Raji (cell line): Measurements from ENCODE around the gene MFSD2B.

ENCODE experiments used
- POLR2A ChIP-seq: IDR thresholded peaks from 2 replicates; pipeline ENCODE4 v1.6.1; 2011; ENCODE audit warnings: low read depth, low read length, control low read depth; ENCODE audit not compliant: insufficient read depth

MFSD2B gene, protein sequence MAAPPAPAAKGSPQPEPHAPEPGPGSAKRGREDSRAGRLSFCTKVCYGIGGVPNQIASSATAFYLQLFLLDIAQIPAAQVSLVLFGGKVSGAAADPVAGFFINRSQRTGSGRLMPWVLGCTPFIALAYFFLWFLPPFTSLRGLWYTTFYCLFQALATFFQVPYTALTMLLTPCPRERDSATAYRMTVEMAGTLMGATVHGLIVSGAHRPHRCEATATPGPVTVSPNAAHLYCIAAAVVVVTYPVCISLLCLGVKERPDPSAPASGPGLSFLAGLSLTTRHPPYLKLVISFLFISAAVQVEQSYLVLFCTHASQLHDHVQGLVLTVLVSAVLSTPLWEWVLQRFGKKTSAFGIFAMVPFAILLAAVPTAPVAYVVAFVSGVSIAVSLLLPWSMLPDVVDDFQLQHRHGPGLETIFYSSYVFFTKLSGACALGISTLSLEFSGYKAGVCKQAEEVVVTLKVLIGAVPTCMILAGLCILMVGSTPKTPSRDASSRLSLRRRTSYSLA

DNA sequence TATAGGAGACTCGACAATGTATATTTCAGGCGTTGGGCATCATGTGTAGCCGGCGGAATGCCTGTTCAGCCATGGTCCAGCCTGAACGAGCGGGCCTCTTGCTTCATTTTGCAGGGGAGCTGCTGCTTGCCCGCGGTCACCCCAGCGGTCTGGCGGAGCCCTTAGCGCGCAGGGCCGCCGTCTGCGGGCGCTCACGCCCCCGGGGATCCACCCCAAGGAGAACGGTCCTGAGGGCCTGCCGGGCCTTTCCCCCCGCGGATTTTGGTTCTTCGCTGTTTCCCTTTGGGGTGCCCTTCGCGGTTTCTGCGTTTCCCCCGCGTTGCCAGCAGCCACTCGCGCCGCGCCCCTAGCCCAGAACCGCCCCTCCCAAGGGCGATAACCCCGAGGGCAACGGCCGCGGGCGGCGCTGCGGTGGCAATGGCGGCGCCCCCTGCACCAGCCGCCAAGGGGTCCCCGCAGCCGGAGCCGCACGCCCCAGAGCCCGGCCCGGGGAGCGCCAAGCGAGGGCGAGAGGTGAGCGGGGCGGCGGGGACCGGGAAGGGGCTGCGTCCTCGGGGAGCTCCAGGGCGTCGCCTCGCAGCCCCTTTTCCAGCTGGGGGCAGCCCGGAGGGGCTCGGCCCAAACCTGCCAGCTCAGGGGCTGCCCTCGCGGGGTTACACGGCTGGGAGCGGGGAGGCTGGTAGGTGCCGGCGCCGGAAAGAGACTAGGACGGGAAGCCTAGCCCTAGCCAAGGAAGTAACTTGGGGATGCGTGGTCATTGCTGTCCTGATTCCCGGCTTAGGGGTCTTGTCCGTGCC lies at the start of gene MFSD2B:
Gene MFSD2B, plus strand, starts transcription at position 406 of the 797 bp plus-strand sequence. Its CDS starts 12 bp downstream, at position 418.
- no peak for TF ChIP-seq POLR2A

GRCh38 chr2:23967846-23968245 lies 42.0 kb upstream of the MFSD2B start:
- no peak for TF ChIP-seq POLR2A

GRCh38 chr2:23976883-23977282 lies 33.0 kb upstream of the MFSD2B start:
- no peak for TF ChIP-seq POLR2A

DNA sequence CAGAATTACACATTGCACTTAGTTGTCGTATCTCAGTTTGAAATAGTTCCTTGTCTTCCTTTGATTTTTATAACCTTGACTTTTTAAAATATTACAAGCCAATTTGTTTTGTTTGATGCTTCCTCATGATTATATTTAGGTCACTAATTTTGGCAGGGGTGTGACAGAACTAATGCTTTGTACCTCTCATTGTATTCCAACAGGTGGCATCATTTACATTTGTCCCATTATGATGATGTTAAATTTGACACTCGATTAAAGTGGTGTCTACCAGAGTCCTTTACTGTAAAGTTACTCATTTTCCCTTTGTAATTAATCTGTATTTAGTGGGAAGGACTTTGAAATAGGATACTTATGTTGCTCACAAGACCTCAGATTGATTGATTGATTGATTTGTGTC lies 21.5 kb upstream of the MFSD2B start:
- TF ChIP-seq POLR2A, result no peak

DNA sequence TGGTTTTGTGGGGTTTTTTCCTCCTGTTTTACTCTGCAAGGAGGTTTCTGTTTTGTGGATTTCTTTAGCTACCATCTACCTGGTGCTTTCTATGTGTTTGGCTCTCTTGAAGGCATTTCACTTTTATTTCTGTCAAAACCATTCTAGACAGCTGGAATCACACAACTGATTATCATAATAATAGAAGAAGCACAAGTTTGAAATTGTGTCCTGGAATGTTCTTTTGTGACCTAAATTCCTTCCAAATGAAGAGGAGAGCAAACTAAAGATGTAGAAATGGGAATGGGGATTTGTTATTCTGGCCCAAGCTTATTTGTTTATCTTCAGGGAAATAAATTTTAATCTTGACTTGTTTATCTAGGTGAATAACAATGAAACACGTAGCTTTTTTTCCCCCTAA lies 17.0 kb upstream of the MFSD2B start:
- no peak for TF ChIP-seq POLR2A

GRCh38 chr2:23993736-23994269 lies 16.1 kb upstream of the MFSD2B start:
- no peak for TF ChIP-seq POLR2A

GRCh38 chr2:23994567-23994966 lies 15.3 kb upstream of the MFSD2B start:
- no peak for TF ChIP-seq POLR2A

DNA sequence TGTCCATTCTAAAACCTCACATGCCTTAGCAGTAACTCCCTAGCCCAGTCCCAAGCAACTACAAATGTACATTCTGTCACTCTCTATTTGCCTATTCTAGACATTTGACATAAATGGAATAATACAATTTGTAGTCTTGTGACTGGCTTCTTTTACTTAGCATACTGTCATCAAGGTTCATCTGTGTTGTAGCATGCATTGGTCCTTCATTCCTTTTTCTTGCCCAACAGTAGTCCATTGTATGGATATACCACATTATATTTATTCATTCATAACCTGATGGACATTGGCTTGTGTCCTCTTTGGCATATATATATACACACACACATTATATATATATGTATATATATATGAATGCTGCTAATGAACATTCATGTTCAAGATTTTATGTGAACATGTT lies 2.2 kb upstream of the MFSD2B start:
- TF ChIP-seq POLR2A, result no peak

GRCh38 chr2:24008672-24009366 lies 1.1 kb upstream of the MFSD2B start:
- no peak for TF ChIP-seq POLR2A

DNA sequence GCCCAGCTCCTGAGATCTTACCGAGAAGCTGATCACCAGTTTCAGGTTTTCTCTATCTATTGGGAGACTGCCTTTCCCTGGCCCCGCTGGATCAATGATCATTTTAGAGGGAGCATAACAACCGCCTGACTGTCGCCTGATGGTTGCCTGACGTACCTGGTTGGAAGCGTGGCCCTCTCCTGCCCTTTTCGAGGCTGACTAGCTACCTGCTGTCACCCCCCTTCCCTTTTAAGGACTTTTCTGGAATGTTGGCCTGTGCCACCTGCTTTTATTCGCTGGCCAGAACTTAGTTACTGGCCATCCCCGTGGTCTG lies 562 bp upstream of the MFSD2B start:
- no peak for TF ChIP-seq POLR2A

- no peak for TF ChIP-seq POLR2A
Observed at GRCh38 chr2:24010477-24011249, 778 bp downstream of the MFSD2B start.

GRCh38 chr2:24011250-24012104 lies 1.6 kb downstream of the MFSD2B start:
- TF ChIP-seq POLR2A, result no peak

DNA sequence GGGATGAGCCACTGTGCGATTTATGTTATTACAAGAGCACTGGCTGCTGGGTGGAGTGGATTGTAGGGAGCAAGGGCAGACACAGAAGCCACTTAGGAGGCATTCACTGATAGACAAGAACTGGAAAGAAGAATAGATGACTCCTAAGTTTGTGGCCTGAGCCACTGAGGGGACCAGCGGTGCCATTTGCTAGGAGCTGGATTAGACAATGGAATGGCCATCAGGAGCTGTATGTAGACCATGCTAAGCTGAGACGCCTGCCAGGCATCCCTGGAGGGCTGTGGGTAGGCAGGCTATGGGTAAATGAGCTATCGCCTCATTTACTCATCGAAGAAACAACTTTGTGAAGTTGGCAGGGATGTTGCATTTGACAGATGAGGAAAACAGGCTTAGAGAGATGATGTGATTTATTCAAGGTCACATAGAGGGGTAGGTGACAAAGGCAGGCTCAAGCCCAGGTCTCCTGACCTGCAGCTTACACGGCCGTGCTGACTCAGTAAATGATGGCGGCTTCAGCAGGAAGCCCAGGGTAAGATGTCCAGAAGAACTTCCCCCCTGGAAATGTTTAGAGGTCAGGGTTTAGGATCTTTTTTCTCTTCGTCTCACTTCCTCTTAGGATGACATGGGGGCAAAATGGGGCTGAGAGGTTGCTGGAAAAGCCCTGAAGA lies 2.8 kb downstream of the MFSD2B start:
- TF ChIP-seq POLR2A, result no peak
